GM23338 (cell line): ENCODE results near the gene MBOAT1. TPM values are rescaled to one million over a fixed set of nuclear protein-coding genes. Genes with fewer than 3 reads are reported as not detected.

Experiments used
- ATAC-seq: fragments of 200-7000 bp; cut with Tn5 transposase; 3 replicates; pipeline ENCODE4 v1.9.1; 2020
- DNase-seq: peaks from one replicate; pipeline ENCODE4 v3.0.0-alpha.2; 2015; ENCODE audit warnings: low spot score
- H2AFZ ChIP-seq: fragments of 200-600 bp; sonication (generic); 2 replicates; pipeline ENCODE4 v1.8.0; 2016; ENCODE audit warnings: antibody characterized with exemption, mild to moderate bottlenecking, moderate library complexity
- H3F3A ChIP-seq: fragments of 200-600 bp; sonication (generic); replicated peaks from 2 replicates; pipeline ENCODE4 v1.8.0; 2017; ENCODE audit warnings: antibody characterized with exemption, mixed run types, low read depth
- H3K27ac ChIP-seq: fragments of 200-600 bp; sonication (generic); 2 replicates; pipeline ENCODE4 v1.6.1; 2016; ENCODE audit warnings: low read depth
- H3K27me3 ChIP-seq: fragments of 200-600 bp; sonication (generic); 2 replicates; pipeline ENCODE4 v1.8.0; 2016; ENCODE audit warnings: mild to moderate bottlenecking, mixed run types, moderate library complexity; ENCODE audit not compliant: insufficient read depth
- H3K36me3 ChIP-seq: fragments of 200-600 bp; sonication (generic); 2 replicates; pipeline ENCODE4 v1.8.0; 2016; ENCODE audit warnings: mild to moderate bottlenecking; ENCODE audit not compliant: insufficient read depth
- H3K4me1 ChIP-seq: fragments of 200-600 bp; sonication (generic); 2 replicates; pipeline ENCODE4 v1.8.0; 2016; ENCODE audit warnings: mild to moderate bottlenecking, moderate library complexity; ENCODE audit not compliant: insufficient read depth
- H3K4me2 ChIP-seq: fragments of 200-600 bp; sonication (generic); 2 replicates; pipeline ENCODE4 v1.7.1; 2017; ENCODE audit warnings: mixed run types
- H3K4me3 ChIP-seq: fragments of 200-600 bp; sonication (generic); 2 replicates; pipeline ENCODE4 v1.6.1; 2016; ENCODE audit warnings: mixed run types
- H3K79me2 ChIP-seq: fragments of 200-600 bp; sonication (generic); replicated peaks from 2 replicates; pipeline ENCODE4 v1.8.0; 2017; ENCODE audit warnings: mild to moderate bottlenecking; ENCODE audit not compliant: insufficient read depth
- H3K9me2 ChIP-seq: fragments of 200-600 bp; sonication (generic); 2 replicates; pipeline ENCODE4 v1.8.0; 2017; ENCODE audit not compliant: insufficient read depth
- H4K20me1 ChIP-seq: fragments of 200-600 bp; sonication (generic); replicated peaks from 2 replicates; pipeline ENCODE4 v1.8.0; 2017; ENCODE audit warnings: mild to moderate bottlenecking; ENCODE audit not compliant: insufficient read depth
- H3K27ac Mint-ChIP-seq: 2 replicates; pipeline ENCODE4 v1.8.0; 2020; ENCODE audit warnings: inconsistent platforms, mild to moderate bottlenecking, moderate library complexity, mixed read lengths
- H3K27me3 Mint-ChIP-seq: 3 replicates; pipeline ENCODE4 v1.8.0; 2022; ENCODE audit warnings: low read depth, mild to moderate bottlenecking, moderate library complexity, mixed read lengths, inconsistent platforms; ENCODE audit not compliant: insufficient read depth, poor library complexity
- H3K36me3 Mint-ChIP-seq: 3 replicates; pipeline ENCODE4 v1.8.0; 2021; ENCODE audit warnings: low read depth, mild to moderate bottlenecking, inconsistent platforms, moderate library complexity, mixed read lengths
- H3K4me1 Mint-ChIP-seq: 3 replicates; pipeline ENCODE4 v1.8.0; 2020; ENCODE audit warnings: mild to moderate bottlenecking, inconsistent platforms, mixed read lengths
- H3K4me3 Mint-ChIP-seq: 3 replicates; pipeline ENCODE4 v1.8.0; 2021; ENCODE audit warnings: moderate library complexity, mild to moderate bottlenecking, inconsistent platforms, mixed read lengths
- H3K9me3 Mint-ChIP-seq: 3 replicates; pipeline ENCODE4 v1.8.0; 2020; ENCODE audit warnings: moderate library complexity, mild to moderate bottlenecking, inconsistent platforms, mixed read lengths
- CREB1 ChIP-seq: fragments of 250-450 bp; sonication (Bioruptor Pico); IDR thresholded peaks from 2 replicates; pipeline ENCODE4 v1.5.0; 2020; ENCODE audit warnings: low read depth, mild to moderate bottlenecking, moderate library complexity
- CTCF ChIP-seq, 2 experiments: fragments of 200-600 bp in 1 of 2; sonication (generic) in 1 of 2; conservative IDR thresholded peaks; 2 replicates each; pipeline versions ENCODE4 v1.5.1 to v1.6.1; 2016 to 2017; ENCODE audit warnings: antibody characterized with exemption in 2 of 2, low read depth in 2 of 2, mild to moderate bottlenecking in 2 of 2, moderate library complexity in 1 of 2
- ETS1 ChIP-seq: IDR thresholded peaks from 2 replicates; pipeline ENCODE4 v1.6.1; 2016; ENCODE audit warnings: antibody characterized with exemption
- EZH2 ChIP-seq: fragments of 200-600 bp; sonication (generic); IDR thresholded peaks from one replicate; pipeline ENCODE4 v1.8.0; 2017; ENCODE audit warnings: antibody characterized with exemption, mild to moderate bottlenecking, low read depth; ENCODE audit not compliant: unreplicated experiment
- EZH2phosphoT487 ChIP-seq: fragments of 200-600 bp; sonication (generic); IDR thresholded peaks from one replicate; pipeline ENCODE4 v1.8.1; 2018; ENCODE audit warnings: antibody characterized with exemption; ENCODE audit not compliant: unreplicated experiment
- JUNB ChIP-seq: IDR thresholded peaks from one replicate; pipeline ENCODE4 v1.6.1; 2016; ENCODE audit warnings: antibody characterized with exemption; ENCODE audit not compliant: unreplicated experiment
- NANOG ChIP-seq: IDR thresholded peaks from 2 replicates; pipeline ENCODE4 v1.6.1; 2016; ENCODE audit warnings: antibody characterized with exemption, borderline replicate concordance
- POLR2AphosphoS5 ChIP-seq: IDR thresholded peaks from 2 replicates; pipeline ENCODE4 v1.6.1; 2016; ENCODE audit warnings: antibody characterized with exemption, low read depth
- REST ChIP-seq: IDR thresholded peaks from one replicate; pipeline ENCODE4 v1.6.1; 2018; ENCODE audit warnings: antibody characterized with exemption; ENCODE audit not compliant: unreplicated experiment
- STAT1 ChIP-seq: IDR thresholded peaks from one replicate; pipeline ENCODE4 v1.6.1; 2016; ENCODE audit warnings: antibody characterized with exemption; ENCODE audit not compliant: unreplicated experiment
- ZNF114 ChIP-seq: fragments of 250-450 bp; sonication (Bioruptor Pico); IDR thresholded peaks from 2 replicates; pipeline ENCODE4 v1.5.0; 2020; ENCODE audit warnings: mild to moderate bottlenecking, moderate library complexity
- ZNF331 ChIP-seq: fragments of 250-450 bp; sonication (Bioruptor Pico); IDR thresholded peaks from 2 replicates; pipeline ENCODE4 v1.5.0; 2020; ENCODE audit warnings: low read depth, mild to moderate bottlenecking, moderate library complexity
- ZNF462 ChIP-seq: fragments of 250-450 bp; sonication (Bioruptor Pico); IDR thresholded peaks from 2 replicates; pipeline ENCODE4 v1.5.0; 2020; ENCODE audit warnings: mild to moderate bottlenecking, moderate library complexity
- polyA plus RNA-seq: library from polyadenylated mRNA; unstranded; fragments of >200 nt; fragmentation: Nextera tagmentation; extraction: Ambion mirVana; gene quantifications from 2 replicates; pipeline ENCODE4 v1.2.1, GENCODE V29; 2016
- total RNA-seq: library from RNA; depleted of rRNA; stranded (reverse); fragments of >200 nt; shearing (Covaris generic); gene quantifications from 2 replicates; pipeline ENCODE4 v1.2.3, GENCODE V29; 2014

Gene MBOAT1
- total and polyA plus RNA-seq, 2 experiments from 2014 or later: 3.8 to 18.6 TPM

GRCh38 chr6:20217324-20217855 lies 5.1 kb upstream of the MBOAT1 start:
- Histone ChIP-seq H3K4me3 (no peak overlapping the region), H3K4me1 (peaks cover 9% of the 10 kb centered on the region), H3K4me2 (no peak overlapping the region), H3K27me3 (peaks cover 5% of the 10 kb centered on the region; the same call in 1 of the 2 replicates), H3K27ac (no peak overlapping the region), H2AFZ (no peak overlapping the region; the same call in 1 of the 2 replicates), H3K79me2 (no peaks in the 10 kb centered on the region), H3K9me2 (no peaks in the 10 kb centered on the region), H4K20me1 (no peaks in the 10 kb centered on the region), H3K36me3 (no peaks in the 10 kb centered on the region), H3F3A (peaks cover 8% of the 10 kb centered on the region)
- no peak for TF ChIP-seq EZH2phosphoT487
- TF ChIP-seq ZNF462 (CRISPR knock-in tag): no peak
- TF ChIP-seq REST: no peak
- TF ChIP-seq NANOG: no peak
- TF ChIP-seq ETS1: no peak
- TF ChIP-seq POLR2AphosphoS5: no peak
- no peak for TF ChIP-seq EZH2
- TF ChIP-seq ZNF331: no peak
- no peak for TF ChIP-seq CTCF (conservative IDR thresholded peaks at IDR 0.05; ENCODE audit: low read depth in 2 of 2)
- TF ChIP-seq JUNB: no peak
- TF ChIP-seq STAT1: no peak
- no peak for TF ChIP-seq CREB1 (CRISPR knock-in tag)
- no peak for TF ChIP-seq ZNF114 (CRISPR knock-in tag)
- no peak for ATAC-seq
- Mint-ChIP-seq H3K4me3 (no peak overlapping the region), H3K9me3 (no peaks in the 10 kb centered on the region), H3K4me1 (peaks cover 17% of the 10 kb centered on the region; the same call in 2 of the 3 replicates), H3K36me3 (no peaks in the 10 kb centered on the region; the same call in 2 of the 3 replicates), H3K27me3 (no peaks in the 10 kb centered on the region), H3K27ac (no peak overlapping the region)
- DNase-seq: no peak
